ENCODE results near the gene FCN1.
A peak's percentile ranks its signal among the peaks of the same experiment; 100 is the strongest.
"Not testable (repeated sequence)": the region's sequence is repeated elsewhere in the genome, so short reads cannot be mapped to it uniquely, and the experiment has no call there.

FCN1 gene

DNA sequence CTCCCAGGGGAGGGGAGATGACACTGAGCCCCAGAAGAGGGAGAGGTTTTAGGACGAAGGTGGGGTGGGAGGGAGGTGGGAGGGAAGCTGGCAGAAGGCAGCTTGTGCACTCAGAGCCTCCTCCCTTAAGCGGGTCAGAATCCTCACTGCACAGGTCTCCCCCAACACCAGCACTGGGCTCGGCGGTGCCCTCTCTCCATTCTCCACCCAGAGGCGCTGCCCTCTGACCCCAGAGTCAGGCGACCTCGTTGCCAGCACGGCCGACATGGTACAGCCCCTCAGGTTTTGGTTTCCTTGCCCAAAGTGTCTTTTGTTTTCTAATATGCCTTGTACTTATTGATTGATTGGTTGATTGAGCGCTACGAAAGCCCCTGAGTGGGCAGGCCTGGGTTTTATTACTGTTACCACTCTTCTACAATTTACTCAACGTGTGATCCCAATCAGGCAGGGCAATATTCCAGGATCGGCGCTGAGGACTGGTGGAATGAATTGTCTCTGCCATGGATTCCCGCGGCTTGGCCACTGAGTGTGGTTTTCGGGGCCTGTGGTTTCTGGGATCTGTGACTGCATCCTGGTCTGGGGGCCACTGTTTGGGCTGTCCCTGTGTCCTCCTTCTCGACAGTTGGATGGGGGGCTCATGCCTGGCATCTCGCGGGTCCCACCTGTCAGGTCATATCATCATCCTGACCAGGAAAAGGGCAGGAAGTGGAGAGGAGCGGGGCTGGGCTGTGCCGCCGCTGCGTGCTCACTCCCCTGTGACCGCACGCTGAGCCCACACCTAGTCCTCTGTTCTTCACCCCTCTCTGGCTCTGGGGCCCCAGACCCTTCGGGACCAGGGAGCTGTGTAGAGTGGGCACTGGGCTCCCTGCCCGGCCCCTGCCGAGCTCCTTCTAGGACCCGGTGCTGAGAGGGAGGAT lies 46.7 kb downstream of the FCN1 start:
- DNase-seq, result no peak

GRCh38 chr9:134870301-134870694 lies 47.4 kb downstream of the FCN1 start:
- DNase-seq, result no peak

- DNase-seq, result no peak
These were observed 48.0 kb downstream of the FCN1 start for GRCh38 chr9:134869554-134870300.

DNA sequence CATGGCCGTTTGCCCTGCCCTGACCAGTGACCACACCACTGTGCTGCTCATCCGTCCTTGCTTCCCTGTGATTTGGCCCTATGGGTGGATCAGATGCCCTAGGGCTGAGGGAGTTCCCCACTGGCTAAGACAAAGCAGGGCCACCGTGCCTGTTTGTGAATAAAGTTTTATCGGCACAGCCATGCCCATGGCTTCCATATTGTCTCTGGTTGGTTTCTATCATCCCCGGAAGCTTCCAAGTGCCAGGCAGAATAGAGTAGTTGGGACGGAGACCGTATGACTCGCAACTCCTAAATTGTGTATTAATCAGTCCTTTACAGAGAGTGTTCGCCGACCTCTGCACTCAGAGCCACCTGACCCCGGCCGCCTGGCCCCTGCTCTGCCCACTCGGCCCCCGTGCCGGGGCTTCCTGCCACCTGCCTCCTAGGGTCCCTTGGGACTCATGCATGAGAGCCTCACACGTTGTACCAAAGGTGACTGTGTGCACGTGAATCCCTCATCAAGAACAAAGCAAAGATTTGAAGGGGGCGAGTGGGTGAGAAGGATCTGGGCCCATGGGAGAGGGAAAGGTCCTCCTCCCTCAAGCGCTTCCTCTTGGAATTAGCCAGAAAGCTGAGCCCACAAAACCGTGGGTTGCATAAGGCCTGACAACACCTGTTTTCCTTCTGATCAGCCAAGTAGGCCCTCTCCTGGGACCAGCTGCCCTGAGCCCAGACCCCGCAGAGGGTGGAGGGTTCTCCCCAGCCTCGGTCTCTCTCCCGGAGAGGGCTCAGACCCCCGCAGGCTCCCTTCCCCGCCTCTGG lies 48.8 kb downstream of the FCN1 start:
- no peak for DNase-seq

DNA sequence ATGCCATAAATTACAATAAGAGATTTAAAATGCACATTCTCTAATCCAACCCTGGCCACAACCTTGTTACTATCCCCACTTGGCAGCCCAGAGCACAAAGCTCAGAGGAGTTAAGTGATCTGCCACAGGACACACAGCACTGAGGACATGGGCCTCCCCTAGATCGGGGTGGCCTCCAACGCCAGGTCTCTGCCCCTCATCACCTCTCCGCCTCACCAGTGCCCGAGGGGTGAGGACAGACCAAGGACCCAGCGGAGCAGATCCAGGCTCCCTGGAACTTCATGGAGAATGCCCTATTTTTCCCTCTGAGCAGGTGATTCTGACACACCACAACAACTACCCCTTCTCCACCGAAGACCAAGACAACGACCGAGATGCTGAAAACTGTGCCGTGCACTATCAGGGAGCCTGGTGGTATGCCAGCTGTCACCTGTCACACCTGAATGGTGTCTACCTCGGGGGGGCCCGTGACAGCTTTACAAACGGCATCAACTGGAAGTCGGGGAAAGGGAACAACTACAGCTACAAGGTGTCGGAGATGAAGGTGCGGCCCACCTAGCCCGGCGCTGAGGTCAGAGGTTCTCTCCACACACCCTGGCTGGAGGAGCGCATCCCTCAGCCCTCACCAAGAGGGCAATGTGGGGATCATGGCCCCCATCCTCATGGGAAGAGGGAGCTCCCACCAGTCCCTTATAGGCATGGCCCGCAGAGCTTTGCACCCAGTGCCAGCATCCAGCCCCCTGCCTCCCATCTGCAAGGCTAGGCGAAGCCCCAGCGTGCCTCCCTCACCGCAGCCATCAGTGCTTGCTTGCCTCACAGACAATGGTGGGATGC lies 49.6 kb downstream of the FCN1 start:
- DNase-seq, result no peak

DNA sequence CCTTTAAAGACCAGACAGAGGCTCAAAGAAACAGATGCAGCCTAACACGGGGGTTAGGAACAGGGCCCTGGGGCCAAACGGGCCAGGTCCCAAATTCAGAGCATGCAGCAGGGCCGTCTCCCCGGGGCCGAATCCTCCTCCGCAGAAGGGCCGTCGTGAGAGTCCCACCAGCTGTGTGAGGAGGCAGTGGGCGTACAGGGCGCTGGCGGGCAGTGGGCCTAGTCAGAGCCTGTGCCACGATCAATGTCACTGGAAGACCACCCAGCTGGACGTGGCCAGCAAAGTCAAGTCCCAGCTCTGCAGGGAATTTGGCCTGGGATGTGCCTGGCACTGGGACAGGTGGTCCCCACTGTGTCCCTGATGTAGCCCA lies 52.9 kb downstream of the FCN1 start:
- DNase-seq, result no peak

DNA sequence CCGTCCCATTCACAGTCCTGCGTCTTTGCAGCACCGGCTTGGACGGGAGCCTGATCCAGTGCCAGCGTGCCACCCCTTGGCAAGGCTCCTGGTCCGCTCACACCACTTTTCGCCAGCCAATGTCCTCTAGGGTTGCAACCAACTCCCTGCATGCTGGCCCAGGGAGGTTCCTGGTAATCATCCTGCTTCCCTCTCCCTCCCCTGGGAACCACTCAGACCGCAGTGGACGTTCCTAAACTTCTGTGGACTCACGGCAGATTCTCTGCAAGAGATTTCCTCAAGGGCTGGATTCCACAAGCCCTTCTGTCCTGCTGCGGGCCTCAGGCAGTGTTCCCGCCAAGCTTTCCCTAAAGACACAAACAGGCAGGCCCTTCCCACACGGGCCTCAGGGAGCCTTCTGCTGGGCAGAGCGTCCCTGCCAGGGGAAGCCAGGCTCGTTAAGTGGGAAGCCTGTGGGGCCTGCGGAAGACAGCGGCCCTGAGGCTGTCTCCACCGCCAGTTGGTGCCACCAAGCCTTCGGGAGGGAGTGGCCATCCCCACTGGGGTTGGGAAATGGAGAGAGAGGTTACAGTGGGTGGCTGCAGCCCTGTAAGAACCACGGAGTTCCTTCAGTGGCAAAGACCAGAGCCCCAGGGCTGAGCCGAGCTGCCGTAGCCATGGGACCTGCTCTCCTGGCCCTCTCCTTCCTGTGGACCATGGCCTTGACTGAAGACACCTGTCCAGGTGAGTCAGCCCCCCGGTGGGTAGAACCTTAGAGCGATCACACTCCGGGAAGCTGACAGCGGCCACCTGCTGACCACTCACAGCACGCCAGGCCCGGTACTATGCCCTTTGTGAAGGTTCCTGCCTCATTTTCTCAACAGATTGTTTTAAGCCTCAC lies 53.5 kb downstream of the FCN1 start:
- DNase-seq, result no peak

DNA sequence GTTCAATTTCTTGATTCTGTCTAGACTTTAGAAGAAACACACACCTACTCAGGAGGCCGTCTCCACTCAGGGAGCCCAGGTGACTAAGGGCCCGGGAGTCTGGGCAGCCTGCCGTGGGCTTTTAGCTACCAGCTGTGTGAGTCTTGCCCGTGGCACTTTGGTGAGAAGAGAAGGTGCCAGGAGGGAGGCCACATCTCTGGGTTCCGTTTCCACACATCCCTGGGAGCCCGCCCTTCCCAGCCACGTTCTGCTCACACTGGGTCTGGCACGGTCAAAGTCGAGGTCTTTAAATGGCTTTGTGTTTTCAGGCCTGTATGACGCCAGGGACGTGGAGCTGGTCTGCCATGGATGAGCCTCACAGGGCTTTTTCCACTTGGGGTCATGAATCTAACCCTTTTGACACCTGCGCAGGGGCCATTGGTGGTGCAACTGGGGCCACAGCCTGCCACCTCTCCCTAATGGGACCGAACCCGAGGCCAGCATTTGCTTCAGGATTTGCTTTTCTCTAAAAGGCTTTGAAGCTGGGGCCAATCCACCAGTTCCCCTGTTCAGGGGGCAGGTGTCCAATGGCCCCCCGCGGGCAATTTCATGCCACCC lies 54.3 kb downstream of the FCN1 start:
- DNase-seq, result no peak

DNA sequence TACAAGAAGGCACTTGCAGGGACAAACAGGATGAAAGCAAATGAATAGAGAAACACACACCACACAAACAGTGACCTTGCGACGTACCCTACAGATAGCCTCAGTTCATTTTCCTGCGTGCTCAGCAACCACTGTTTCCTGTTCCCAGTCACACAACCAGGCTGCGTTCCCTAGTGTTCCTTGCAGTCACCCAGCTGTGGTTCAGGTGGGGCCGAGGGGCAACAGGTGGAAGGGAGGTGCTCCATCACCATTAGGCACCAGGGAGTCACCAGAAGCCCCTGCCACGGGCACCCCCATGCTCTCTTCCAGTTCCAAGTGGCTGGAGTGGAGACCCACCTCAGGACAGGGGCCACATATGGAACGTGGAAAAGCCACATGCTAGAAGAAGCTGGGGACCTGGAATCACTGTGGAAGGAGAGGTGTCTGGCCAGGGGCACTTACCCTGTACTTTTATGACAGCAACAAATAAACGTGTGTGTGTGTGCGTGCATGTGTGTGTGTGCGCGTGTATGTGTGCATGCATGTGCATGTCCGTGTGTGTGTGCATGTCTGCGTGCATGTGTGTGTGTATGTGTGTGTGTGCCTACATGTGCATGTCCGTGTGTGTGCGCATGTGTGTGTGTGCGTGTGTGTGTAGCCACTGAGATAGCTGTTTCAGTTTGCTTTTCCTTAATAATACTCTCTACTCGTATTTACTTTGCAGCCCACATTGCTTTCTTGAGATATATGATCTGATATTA lies 55.9 kb downstream of the FCN1 start:
- no peak for DNase-seq

DNA sequence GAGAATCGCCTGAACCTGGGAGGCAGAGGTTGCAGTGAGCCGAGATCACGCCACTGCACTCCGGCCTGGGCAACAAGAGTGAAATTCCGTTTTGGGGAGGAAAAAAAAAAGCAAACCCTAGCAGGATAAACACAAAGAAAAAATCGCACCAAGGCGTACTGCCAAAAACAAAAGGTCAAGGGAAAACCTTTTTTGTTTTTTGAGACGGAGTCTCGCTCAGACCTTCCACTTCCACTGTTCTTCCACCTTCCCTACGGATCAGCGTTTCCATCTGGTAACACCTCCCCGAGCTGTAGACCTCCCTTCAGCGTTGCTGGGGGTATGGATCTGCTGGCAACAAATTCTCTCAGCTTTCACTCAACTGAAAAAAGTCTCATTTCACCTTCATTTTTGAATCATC lies 57.2 kb downstream of the FCN1 start:
- DNase-seq, result no peak

DNA sequence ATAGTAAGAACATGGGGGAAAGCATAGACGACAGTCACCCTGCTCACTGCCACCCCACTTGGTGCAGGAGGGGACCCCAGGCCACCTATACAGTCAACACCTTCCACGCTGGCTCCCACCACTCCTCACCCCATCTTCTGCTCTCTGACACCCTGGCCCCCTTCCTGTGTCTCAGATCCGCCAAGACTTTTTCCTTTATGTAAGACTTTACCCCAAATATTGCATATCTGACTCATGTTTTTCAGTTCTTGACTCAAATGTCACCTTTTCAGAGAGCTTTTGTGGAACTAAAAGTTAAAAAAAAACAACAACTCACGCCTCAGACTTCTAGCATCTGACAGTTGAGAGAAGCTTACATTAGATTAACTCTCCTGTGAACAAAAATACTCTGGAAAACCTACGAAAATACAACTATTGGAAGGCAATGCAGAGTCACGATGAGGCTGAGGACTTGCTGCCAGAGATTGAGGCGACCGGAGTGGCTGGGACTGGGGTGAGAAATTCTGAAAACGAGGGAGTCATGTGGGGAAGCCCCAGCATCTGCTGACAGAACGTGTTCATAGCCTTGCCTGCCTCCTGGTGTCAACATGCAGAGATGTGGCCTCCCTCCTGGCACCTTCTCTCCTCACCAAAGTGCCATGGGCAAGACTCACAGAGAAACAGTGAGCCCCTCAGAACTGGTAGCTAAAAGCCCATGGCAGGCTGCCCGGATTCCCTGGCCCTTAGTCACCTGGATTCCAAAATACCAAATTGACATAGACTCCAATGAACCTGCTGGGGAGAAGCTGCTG lies 59.5 kb downstream of the FCN1 start:
- DNase-seq, result peak; percentile 21

DNA sequence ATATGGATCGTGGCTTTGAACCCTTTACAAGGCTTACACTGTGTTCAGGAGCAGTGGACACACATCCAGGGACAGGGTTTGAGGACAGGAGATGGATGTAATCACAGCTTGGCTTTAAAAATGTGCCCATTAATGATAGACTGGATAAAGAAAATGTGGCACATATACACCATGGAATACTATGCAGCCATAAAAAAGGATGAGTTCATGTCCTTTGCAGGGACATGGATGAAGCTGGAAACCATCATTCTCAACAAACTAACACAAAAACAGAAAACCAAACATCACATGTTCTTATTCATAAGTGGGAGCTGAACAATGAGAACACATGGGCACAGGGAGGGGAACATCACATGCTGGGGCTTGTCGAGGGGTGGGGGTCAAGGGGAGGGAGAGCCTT lies 60.3 kb downstream of the FCN1 start:
- DNase-seq, result not testable (repeated sequence)

- no peak for DNase-seq
These were observed 61.8 kb downstream of the FCN1 start for GRCh38 chr9:134855900-134856377.
